GM10847 (cell line): ENCODE results near the gene XAGE1A.
"Not testable (repeated sequence)": the region's sequence is repeated elsewhere in the genome, so short reads cannot be mapped to it uniquely, and the experiment has no call there.

ENCODE experiments used
- POLR2A ChIP-seq: IDR thresholded peaks from 2 replicates; pipeline ENCODE4 v1.6.1; 2011; ENCODE audit not compliant: insufficient read length; ENCODE audit errors: extremely low read depth

Gene XAGE1A

GRCh38 chrX:52495545-52496418 lies at the start of gene XAGE1A:
XAGE1A (plus strand) TSS chrX:52495808; CDS start chrX:52497362, 1,554 bp downstream.
- TF ChIP-seq POLR2A = not testable (repeated sequence)

- TF ChIP-seq POLR2A = no peak
These were observed 8.9 kb downstream of the XAGE1A start for GRCh38 chrX:52504551-52504950.

GRCh38 chrX:52507331-52507730 lies 11.7 kb downstream of the XAGE1A start:
- TF ChIP-seq POLR2A = no peak

GRCh38 chrX:52509916-52510315 lies 14.3 kb downstream of the XAGE1A start:
- no peak for TF ChIP-seq POLR2A

DNA sequence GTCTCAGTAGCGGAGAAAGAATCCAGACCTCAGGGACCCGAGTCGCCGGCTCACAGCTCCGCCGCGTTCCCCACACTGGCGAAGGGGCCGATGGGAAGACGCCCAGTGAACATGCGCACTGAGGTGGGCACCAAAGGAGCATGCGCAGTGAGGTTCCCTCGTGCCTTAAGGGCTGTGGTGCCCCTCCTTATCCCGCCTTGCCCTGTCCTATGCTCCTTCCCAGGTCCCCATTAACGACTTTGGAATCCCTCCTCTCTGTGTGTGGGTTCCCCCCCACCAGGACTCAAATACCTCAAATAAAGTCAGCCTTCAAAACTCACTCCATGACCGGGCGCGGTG lies 21.3 kb downstream of the XAGE1A start, which contains the start of gene XAGE1B:
Gene XAGE1B, minus strand, starts transcription at position 77 of the 339 bp plus-strand sequence. CDS start 1,536 bp downstream, outside the sequence.
- not testable (repeated sequence) for TF ChIP-seq POLR2A

DNA sequence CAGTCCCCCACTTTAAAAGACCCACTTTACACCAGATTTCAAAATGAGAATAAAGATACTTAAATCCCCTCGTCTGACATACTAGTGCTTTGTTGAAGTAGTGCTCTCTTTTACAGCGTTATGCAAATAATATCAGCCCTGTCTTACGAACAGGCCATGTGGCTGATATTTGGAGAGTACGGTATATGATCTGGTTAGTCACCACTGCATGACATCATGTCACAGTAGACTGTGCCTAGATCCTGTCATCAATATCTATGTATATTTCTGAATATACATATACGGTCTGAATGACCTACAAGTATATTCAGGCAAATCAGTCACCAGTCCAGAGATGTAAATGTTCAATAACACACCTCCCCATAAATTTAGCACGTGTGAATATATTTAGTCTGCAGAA lies 46.7 kb downstream of the XAGE1A start:
- no peak for TF ChIP-seq POLR2A

GRCh38 chrX:52544147-52544840 lies 48.7 kb downstream of the XAGE1A start:
- no peak for TF ChIP-seq POLR2A
